Heart left ventricle (tissue), 13 donors: ENCODE measurements around the gene PNLIPRP2.

Source experiments
- POLR2A ChIP-seq, 2 donors: fragments of 450-650 bp; IDR thresholded peaks; one replicate each; pipeline ENCODE4 v1.6.1; 2017; ENCODE audit warnings: antibody characterized with exemption in 2 of 2, mild to moderate bottlenecking in 2 of 2, moderate library complexity in 2 of 2
- TF ChIP-seq, protein P1 (sequence below), 12 donors: fragments of 200-600 bp; sonication (generic) in 4 of 12; IDR thresholded peaks; one replicate each; pipeline versions ENCODE4 v1.5.0 to v1.8.0; 2018 to 2022; ENCODE audit warnings: antibody characterized with exemption in 12 of 12, mild to moderate bottlenecking in 5 of 12
- donor health status: ischemic (EF 13 %, LVEDD 7.1; RV severe dilation, severe dysfunction).
- donor health status: DM: no; HTN: yes; CAD: no.
- donor health status: DM: no; HTN: no; CAD: no.
- donor health status: ischemic (EF 25% LVEDD 6.9; RV normal size, moderate dysfunction).
- donor health status: ischemic (EF 25% LVEDD 5.7; RV mildly dilated, moderate dysfunction).
- donor health status: ischemic (EF 35%, LVEDD 5.7; RV mildly dilated, moderate dysfunction).
- donor health status: nonischemic (EF 11% LVEDD 7.7; RV severe dilation, severe dysfunction).
- donor health status: DM: yes; HTN: yes; CAD: no.
- donor health status: PGD.
- donor health status: ischemic (EF 29% LVEDD 5.4; RV normal size, mild dysfunction).
- donor health status: nonischemic (EF 23%, LVEDD 6.1; RV moderate dilation, normal function).

DNA sequence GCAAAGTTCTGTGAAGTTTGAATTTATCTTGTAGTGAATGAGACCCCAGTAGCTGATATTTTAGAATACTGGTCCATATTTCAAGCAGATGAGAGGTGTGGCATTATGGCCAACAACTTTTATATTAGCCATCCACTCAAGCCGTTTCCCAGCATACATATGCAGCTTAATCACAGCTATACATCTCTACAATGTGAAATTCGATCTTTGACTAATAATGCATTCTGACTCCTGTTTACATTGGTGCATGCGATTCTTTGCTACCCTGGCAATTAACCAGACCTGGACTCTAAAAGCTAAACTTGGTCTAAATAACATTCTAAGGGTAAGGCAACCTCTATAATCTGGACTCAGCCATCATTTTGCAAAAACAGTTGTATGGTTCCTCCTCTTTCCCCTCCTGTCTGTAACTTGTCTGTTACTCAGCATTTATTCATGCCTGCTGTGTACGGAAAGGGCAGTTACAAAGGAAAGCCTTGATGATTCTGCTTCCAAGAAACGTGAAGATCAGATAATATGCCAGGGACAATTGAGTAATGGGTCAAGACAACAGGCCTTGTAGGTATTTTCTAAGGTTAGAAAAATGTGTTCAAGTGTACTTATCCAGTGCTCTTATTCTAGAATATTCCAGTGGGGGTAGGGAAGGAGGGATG lies 50.6 kb downstream of the PNLIPRP2 start:
- TF ChIP-seq, protein P1, sequence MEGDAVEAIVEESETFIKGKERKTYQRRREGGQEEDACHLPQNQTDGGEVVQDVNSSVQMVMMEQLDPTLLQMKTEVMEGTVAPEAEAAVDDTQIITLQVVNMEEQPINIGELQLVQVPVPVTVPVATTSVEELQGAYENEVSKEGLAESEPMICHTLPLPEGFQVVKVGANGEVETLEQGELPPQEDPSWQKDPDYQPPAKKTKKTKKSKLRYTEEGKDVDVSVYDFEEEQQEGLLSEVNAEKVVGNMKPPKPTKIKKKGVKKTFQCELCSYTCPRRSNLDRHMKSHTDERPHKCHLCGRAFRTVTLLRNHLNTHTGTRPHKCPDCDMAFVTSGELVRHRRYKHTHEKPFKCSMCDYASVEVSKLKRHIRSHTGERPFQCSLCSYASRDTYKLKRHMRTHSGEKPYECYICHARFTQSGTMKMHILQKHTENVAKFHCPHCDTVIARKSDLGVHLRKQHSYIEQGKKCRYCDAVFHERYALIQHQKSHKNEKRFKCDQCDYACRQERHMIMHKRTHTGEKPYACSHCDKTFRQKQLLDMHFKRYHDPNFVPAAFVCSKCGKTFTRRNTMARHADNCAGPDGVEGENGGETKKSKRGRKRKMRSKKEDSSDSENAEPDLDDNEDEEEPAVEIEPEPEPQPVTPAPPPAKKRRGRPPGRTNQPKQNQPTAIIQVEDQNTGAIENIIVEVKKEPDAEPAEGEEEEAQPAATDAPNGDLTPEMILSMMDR (IDR thresholded peaks at IDR 0.05), result no peak
- no peak for TF ChIP-seq POLR2A (IDR thresholded peaks at IDR 0.05)
